MM.1S (cell line): ENCODE results near the gene C2.

Source experiments
- DNase-seq: peaks from one replicate; pipeline ENCODE4 v3.0.0-alpha.2; 2015
- H2AFZ ChIP-seq: fragments of 300-600 bp; sonication (generic); 2 replicates; pipeline ENCODE4 v1.6.0; 2016; ENCODE audit warnings: antibody characterized with exemption, low read length
- H3F3A ChIP-seq: fragments of 300-600 bp; sonication (generic); 2 replicates; pipeline ENCODE4 v1.6.1; 2016; ENCODE audit warnings: mild to moderate bottlenecking, antibody characterized with exemption, low read length, moderate library complexity, mixed read lengths; ENCODE audit not compliant: insufficient read depth
- H3K27ac ChIP-seq: fragments of 300-600 bp; sonication (generic); 2 replicates; pipeline ENCODE4 v1.5.1; 2016; ENCODE audit warnings: mild to moderate bottlenecking, low read length
- H3K27me3 ChIP-seq: fragments of 300-600 bp; sonication (generic); replicated peaks from 2 replicates; pipeline ENCODE4 v1.6.0; 2016; ENCODE audit warnings: low read length; ENCODE audit not compliant: insufficient read depth
- H3K36me3 ChIP-seq: fragments of 300-600 bp; sonication (generic); replicated peaks from 2 replicates; pipeline ENCODE4 v1.6.1; 2016; ENCODE audit warnings: mild to moderate bottlenecking, low read length, mixed read lengths; ENCODE audit not compliant: insufficient read depth
- H3K4me1 ChIP-seq: fragments of 300-600 bp; sonication (generic); 2 replicates; pipeline ENCODE4 v1.6.1; 2016; ENCODE audit warnings: low read length, mixed read lengths
- H3K4me2 ChIP-seq: fragments of 300-600 bp; sonication (generic); 2 replicates; pipeline ENCODE4 v1.6.0; 2016; ENCODE audit warnings: low read depth, low read length
- H3K4me3 ChIP-seq: fragments of 300-600 bp; sonication (generic); 2 replicates; pipeline ENCODE4 v1.5.1; 2016; ENCODE audit warnings: low read length, mixed read lengths
- H3K79me2 ChIP-seq: fragments of 300-600 bp; sonication (generic); 2 replicates; pipeline ENCODE4 v1.6.1; 2016; ENCODE audit warnings: mixed run types, low read length, mixed read lengths
- H3K9ac ChIP-seq: fragments of 300-600 bp; sonication (generic); 2 replicates; pipeline ENCODE4 v1.6.1; 2016; ENCODE audit warnings: low read length, mixed read lengths
- H3K9me2 ChIP-seq: fragments of 300-600 bp; sonication (generic); replicated peaks from 2 replicates; pipeline ENCODE4 v1.6.1; 2016; ENCODE audit warnings: mild to moderate bottlenecking, low read length, mixed read lengths; ENCODE audit not compliant: insufficient read depth
- H3K9me3 ChIP-seq: fragments of 300-600 bp; sonication (generic); replicated peaks from 2 replicates; pipeline ENCODE4 v1.6.1; 2016; ENCODE audit warnings: mild to moderate bottlenecking, low read length, mixed read lengths; ENCODE audit not compliant: insufficient read depth
- H4K20me1 ChIP-seq: fragments of 300-600 bp; sonication (generic); 2 replicates; pipeline ENCODE4 v1.6.1; 2016; ENCODE audit warnings: mild to moderate bottlenecking, low read length, moderate library complexity, mixed read lengths; ENCODE audit not compliant: insufficient read depth
- EZH2 ChIP-seq: fragments of 300-600 bp; sonication (generic); optimal IDR thresholded peaks from 2 replicates; pipeline ENCODE3; 2017; ENCODE audit warnings: low read depth, mild to moderate bottlenecking, antibody characterized with exemption, low read length, mixed read lengths
- EZH2phosphoT487 ChIP-seq: fragments of 300-600 bp; sonication (generic); IDR thresholded peaks from 2 replicates; pipeline ENCODE4 v1.6.1; 2018; ENCODE audit warnings: antibody characterized with exemption, low read length
- TF ChIP-seq, protein P1 (sequence below): fragments of 300-600 bp; sonication (generic); IDR thresholded peaks from 2 replicates; pipeline ENCODE4 v1.5.1; 2016; ENCODE audit warnings: antibody characterized with exemption, low read length, mixed read lengths

Gene C2

DNA sequence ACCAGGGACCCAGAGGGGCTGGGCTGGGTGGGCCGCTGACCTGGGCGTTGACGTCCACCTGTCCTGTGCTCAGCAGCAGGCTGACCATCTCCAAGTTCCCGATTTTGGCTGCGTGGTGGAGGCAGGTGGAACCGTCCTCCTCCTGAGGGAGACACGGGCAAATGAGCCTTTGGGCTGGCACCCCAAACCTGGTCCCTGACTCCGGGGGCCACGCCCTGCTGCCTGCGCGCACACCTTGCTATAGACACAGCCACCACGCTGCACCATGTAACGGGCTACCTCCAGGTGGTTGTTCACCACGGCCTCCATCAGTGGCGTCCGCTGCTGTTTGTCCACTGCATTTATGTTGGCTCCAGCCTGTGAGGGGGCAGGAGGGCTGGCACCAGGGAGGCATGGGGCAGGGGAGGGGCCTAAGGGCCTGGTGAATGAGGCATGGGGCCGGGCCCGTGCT, 41.0 kb upstream of the C2 start:
- H3F3A ChIP-seq: no peaks in the 10 kb centered on the region
- no peaks in the 10 kb centered on the region for H4K20me1 ChIP-seq
- no peaks in the 10 kb centered on the region for H3K9me2 ChIP-seq
- no peak for DNase-seq
- no peaks in the 10 kb centered on the region for H3K27me3 ChIP-seq
- no peak overlapping the region for H3K4me3 ChIP-seq
- H3K79me2 ChIP-seq: no peaks in the 10 kb centered on the region
- no peak overlapping the region for H3K4me2 ChIP-seq
- H3K27ac ChIP-seq: no peak overlapping the region
- no peaks in the 10 kb centered on the region for H3K4me1 ChIP-seq
- TF ChIP-seq, protein P1, sequence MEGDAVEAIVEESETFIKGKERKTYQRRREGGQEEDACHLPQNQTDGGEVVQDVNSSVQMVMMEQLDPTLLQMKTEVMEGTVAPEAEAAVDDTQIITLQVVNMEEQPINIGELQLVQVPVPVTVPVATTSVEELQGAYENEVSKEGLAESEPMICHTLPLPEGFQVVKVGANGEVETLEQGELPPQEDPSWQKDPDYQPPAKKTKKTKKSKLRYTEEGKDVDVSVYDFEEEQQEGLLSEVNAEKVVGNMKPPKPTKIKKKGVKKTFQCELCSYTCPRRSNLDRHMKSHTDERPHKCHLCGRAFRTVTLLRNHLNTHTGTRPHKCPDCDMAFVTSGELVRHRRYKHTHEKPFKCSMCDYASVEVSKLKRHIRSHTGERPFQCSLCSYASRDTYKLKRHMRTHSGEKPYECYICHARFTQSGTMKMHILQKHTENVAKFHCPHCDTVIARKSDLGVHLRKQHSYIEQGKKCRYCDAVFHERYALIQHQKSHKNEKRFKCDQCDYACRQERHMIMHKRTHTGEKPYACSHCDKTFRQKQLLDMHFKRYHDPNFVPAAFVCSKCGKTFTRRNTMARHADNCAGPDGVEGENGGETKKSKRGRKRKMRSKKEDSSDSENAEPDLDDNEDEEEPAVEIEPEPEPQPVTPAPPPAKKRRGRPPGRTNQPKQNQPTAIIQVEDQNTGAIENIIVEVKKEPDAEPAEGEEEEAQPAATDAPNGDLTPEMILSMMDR: no peak
- TF ChIP-seq EZH2phosphoT487 (no peak), EZH2 (no peak)
- H3K9ac ChIP-seq: no peak overlapping the region
- H3K36me3 ChIP-seq: no peaks in the 10 kb centered on the region; the same call in 1 of the 2 replicates
- no peak overlapping the region for H2AFZ ChIP-seq
- H3K9me3 ChIP-seq: no peaks in the 10 kb centered on the region

DNA sequence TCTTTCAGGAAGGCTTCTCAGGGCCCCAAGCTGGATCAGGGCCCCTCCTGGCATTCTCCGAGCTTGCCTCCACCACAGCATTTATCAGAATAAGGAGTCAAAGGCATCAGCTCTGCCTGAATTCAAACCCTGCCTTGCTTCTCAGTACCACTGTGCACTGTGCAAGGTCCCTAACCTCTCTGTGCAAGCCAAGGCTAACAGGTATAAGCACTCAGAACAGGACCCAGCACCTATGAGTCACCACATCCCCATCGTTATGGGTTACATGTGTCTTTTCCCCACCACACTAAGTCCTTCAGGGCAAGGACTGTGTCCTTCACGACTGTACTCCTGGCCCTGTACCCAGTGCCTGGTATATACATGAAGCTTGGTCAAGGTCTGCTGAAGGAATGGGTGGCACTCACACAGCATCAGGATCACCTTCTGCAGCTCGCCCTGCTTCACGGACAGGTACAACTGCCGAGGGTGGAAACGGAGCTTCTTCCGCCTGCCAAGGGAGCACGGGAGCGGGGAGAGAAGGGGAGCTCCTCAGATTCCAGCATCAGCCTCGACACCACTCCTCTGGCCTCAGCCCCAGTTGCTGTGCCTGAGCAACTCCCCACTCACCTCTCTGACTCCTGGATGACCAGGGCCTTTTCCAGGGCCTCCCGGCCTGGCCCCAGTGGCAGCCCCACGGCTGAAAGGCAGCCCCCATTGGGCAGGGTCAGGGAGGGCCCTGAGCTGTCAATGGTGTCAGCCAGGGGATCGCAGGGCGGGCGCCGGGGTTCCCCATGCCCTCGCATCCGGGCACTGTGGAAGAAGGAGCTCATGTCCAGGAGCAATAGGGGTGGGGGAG, 40.1 kb upstream of the C2 start:
- Histone ChIP-seq H3K27me3 (no peaks in the 10 kb centered on the region), H4K20me1 (no peaks in the 10 kb centered on the region), H3F3A (no peaks in the 10 kb centered on the region), H3K4me1 (no peaks in the 10 kb centered on the region), H3K9me3 (no peaks in the 10 kb centered on the region), H3K79me2 (no peaks in the 10 kb centered on the region), H3K9ac (no peak overlapping the region), H3K27ac (no peak overlapping the region), H3K4me3 (no peak overlapping the region), H3K36me3 (no peaks in the 10 kb centered on the region; the same call in 1 of the 2 replicates), H3K9me2 (no peaks in the 10 kb centered on the region), H2AFZ (no peak overlapping the region), H3K4me2 (no peak overlapping the region)
- DNase-seq: no peak
- no peak for TF ChIP-seq EZH2

DNA sequence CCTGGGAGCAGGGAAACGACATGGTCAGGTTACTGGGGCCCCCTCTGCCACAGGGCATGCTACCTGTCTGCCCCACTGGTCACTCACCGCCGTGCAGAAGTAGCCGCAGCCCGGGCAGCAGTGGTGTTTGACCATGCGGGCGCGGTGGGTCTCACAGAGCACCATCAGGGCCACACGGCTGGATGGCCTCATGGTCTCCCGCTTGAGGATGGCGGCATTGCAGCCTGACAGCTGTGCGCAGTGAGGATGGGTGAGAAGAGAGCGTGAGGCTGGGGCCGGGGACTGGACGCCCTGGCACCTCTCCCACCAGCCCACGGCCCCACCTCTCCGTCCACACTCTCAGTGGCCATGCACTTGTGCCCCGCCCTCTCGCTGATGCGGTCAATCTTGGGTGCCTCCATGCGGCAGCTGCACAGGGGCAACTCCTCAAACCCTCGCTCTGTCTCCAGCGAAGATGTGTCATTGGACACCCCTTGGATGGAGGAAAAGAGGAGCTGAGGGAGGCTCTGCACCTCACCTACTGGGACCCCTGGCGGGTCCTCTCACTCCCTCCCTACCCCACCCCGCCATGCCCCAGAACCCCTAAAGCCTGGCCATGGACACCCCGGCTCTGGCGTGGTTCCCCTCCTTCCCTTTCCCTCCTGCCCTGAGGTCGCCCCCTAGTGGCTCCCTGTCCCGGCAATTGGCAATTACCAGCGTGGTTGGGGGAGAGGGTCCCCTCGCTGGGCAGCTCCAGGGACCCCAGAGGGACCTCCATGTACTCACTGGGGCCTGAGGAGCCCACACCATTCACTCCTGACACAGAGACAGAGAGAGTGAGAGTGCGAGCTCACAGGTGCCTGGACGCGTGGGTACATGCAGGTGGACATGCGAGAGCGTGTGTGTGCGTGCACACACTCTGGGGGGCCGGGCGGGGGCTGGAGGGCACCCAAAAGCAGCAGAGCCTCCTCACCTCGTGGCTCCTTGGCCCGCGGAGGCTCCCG, 39.0 kb upstream of the C2 start:
- H3K36me3 ChIP-seq: no peaks in the 10 kb centered on the region; the same call in 1 of the 2 replicates
- no peak overlapping the region for H3K27ac ChIP-seq
- no peak for DNase-seq
- no peaks in the 10 kb centered on the region for H4K20me1 ChIP-seq
- no peaks in the 10 kb centered on the region for H3K79me2 ChIP-seq
- H3K9me3 ChIP-seq: no peaks in the 10 kb centered on the region
- H3K4me3 ChIP-seq: no peak overlapping the region
- TF ChIP-seq, protein P1: peak; percentile 76
- no peak for TF ChIP-seq EZH2phosphoT487
- TF ChIP-seq EZH2: no peak
- H3K9ac ChIP-seq: no peak overlapping the region
- H3K27me3 ChIP-seq: no peaks in the 10 kb centered on the region
- H3K4me2 ChIP-seq: no peak overlapping the region
- H3F3A ChIP-seq: no peaks in the 10 kb centered on the region
- H3K4me1 ChIP-seq: no peaks in the 10 kb centered on the region
- H3K9me2 ChIP-seq: no peaks in the 10 kb centered on the region
- H2AFZ ChIP-seq: no peak overlapping the region
